ENCODE measurements around the gene CXorf49. TPM values are rescaled to one million over a fixed set of nuclear protein-coding genes. Genes with fewer than 3 reads are reported as not detected.
"Not testable (repeated sequence)": the region's sequence is repeated elsewhere in the genome, so short reads cannot be mapped to it uniquely, and the experiment has no call there.

CXorf49 gene
- total RNA-seq, 1 experiment from 2014 or later: not detected

GRCh38 chrX:71675636-71676035, 42.4 kb downstream of the CXorf49 start:
- DNase-seq (ENCODE audit: low read depth): not testable (repeated sequence)

GRCh38 chrX:71671938-71672337, 46.1 kb downstream of the CXorf49 start:
- DNase-seq (ENCODE audit: low read depth): no peak

GRCh38 chrX:71671043-71671780, 46.9 kb downstream of the CXorf49 start:
- no peak for DNase-seq (ENCODE audit: low read depth)

- DNase-seq (ENCODE audit: low read depth): not testable (repeated sequence)
These were observed 48.1 kb downstream of the CXorf49 start for GRCh38 chrX:71669947-71670346.

GRCh38 chrX:71669492-71669891, 48.6 kb downstream of the CXorf49 start:
- DNase-seq (ENCODE audit: low read depth): no peak

GRCh38 chrX:71668248-71668595, 49.9 kb downstream of the CXorf49 start:
- DNase-seq (ENCODE audit: low read depth): no peak

- DNase-seq (ENCODE audit: low read depth): no peak
These were observed 50.5 kb downstream of the CXorf49 start, which contains the start of gene LOC101059915 for GRCh38 chrX:71667328-71668247. Gene LOC101059915, plus strand, starts transcription at chrX:71667546.

GRCh38 chrX:71666240-71667223, 51.6 kb downstream of the CXorf49 start:
- no peak for DNase-seq (ENCODE audit: low read depth)

GRCh38 chrX:71665747-71666146, 52.3 kb downstream of the CXorf49 start:
- no peak for DNase-seq (ENCODE audit: low read depth)

GRCh38 chrX:71664889-71665491, 53.1 kb downstream of the CXorf49 start:
- no peak for DNase-seq (ENCODE audit: low read depth)

Small RNA genes lying within 50 kb of the gene (small RNA-seq; reads per million reads assigned to genes)
- not detected for gene BX276092.4
- not detected for gene BX276092.6
- gene BX276092.8: not detected

Other genes with a start within 250 kb of the CXorf49 start
- gene OGT, start 185.2 kb downstream of the CXorf49 start, total RNA-seq (2014; rRNA removed; shearing (Covaris generic)): 49.6 and 55.5 TPM in 2 replicates
- 0.87 and 1.4 TPM in 2 replicates for gene GCNA, start 139.8 kb downstream of the CXorf49 start, total RNA-seq (2014; rRNA removed; shearing (Covaris generic))
- gene CXCR3, start 99.8 kb downstream of the CXorf49 start, total RNA-seq (2014; rRNA removed; shearing (Covaris generic)): not detected in 2 replicates
- not detected in 2 replicates for gene CXorf49B, start 45.1 kb upstream of the CXorf49 start, total RNA-seq (2014; rRNA removed; shearing (Covaris generic))
- 1.3 and 1.7 TPM in 2 replicates for gene NHSL2, start 192.6 kb upstream of the CXorf49 start, total RNA-seq (2014; rRNA removed; shearing (Covaris generic))

Measured in HT1080 (cell line).